ENCODE data around the gene KLF5. TPM values are rescaled to one million over a fixed set of nuclear protein-coding genes. Genes with fewer than 3 reads are reported as not detected.

Gene KLF5
- total and polyA plus RNA-seq, 10 of the 15 experiments (the other 5 are each of a cell fraction or from before 2014, with no cell fraction given) = 0.43 to 5.2 (median 1.0) TPM

- Histone ChIP-seq H3K27me3 (replicated peaks in 1 of 2; ENCODE audit: control insufficient read depth in 2 of 2, insufficient read depth in 2 of 2, low read length in 1 of 2) (no peaks in the 10 kb centered on the region), H3K4me1 (ENCODE audit: control insufficient read depth, insufficient read depth, low read length) (peaks cover 3% of the 10 kb centered on the region; the same call in 1 of the 2 replicates), H3K4me3 (no peak overlapping the region), H3K9ac (ENCODE audit: control insufficient read depth, insufficient read depth, low read length) (no peak overlapping the region), H4K20me1 (ENCODE audit: control insufficient read depth, insufficient read depth) (no peaks in the 10 kb centered on the region), H3K36me3 (ENCODE audit: control insufficient read depth in 2 of 2, insufficient read depth in 2 of 2, low read length in 1 of 2) (no peaks in the 10 kb centered on the region), H3K4me2 (ENCODE audit: control insufficient read depth, insufficient read depth) (no peak overlapping the region), H3K9me3 (replicated peaks; ENCODE audit: control insufficient read depth, insufficient read depth, low read length) (no peaks in the 10 kb centered on the region), H2AFZ (ENCODE audit: control insufficient read depth, low read depth, low read length) (no peak overlapping the region), H3K79me2 (ENCODE audit: control insufficient read depth, insufficient read depth, low read length) (no peaks in the 10 kb centered on the region), H3K27ac (ENCODE audit: control insufficient read depth, insufficient read depth) (no peak overlapping the region)
- intact Hi-C loops (cut with micrococcal nuclease; ENCODE audit: unreplicated experiment) = no loop called here
- FAIRE-seq (no peak), DNase-seq (ENCODE audit: low read depth, low spot score) (no peak), ATAC-seq (no peak)
- ChIA-PET CTCF (interaction anchor here (0.5 kb wide), 1 partner anchor 422 kb away, joined by 4 read pairs; no protein-coding TSS in a partner anchor), RAD21 (ENCODE audit: unreplicated experiment) (no interaction called here), POLR2A (no interaction called here), SMC1A (ENCODE audit: uncharacterized antibody, unreplicated experiment) (interaction anchor here (1.1 kb wide), 1 partner anchor 12 kb away, joined by 4 read pairs; no protein-coding TSS in a partner anchor)
- in situ Hi-C loops (cut with MboI) = no loop called here
- WGBS (ENCODE audit: insufficient coverage, insufficient replicate concordance, low lambda C conversion rate, missing lambda C conversion rate) = 96% methylated on average over 18 of the region's 18 CpGs
- no TSS peak for BruUV-seq (replicated peaks)
- TF ChIP-seq MTA3 (IDR thresholded peaks at IDR 0.05; ENCODE audit: borderline replicate concordance, low read length) (no peak), SREBF1 (IDR thresholded peaks at IDR 0.05; ENCODE audit: low read length) (no peak), IRF3 (IDR thresholded peaks at IDR 0.05) (no peak), CEBPZ (IDR thresholded peaks at IDR 0.05; ENCODE audit: low read depth, low read length) (no peak), SUZ12 (IDR thresholded peaks at IDR 0.05; ENCODE audit: unreplicated experiment) (no peak), GATAD2B (conservative IDR thresholded peaks at IDR 0.05; ENCODE audit: low read depth) (no peak)
Observed at GRCh38 chr13:73075546-73075945, 16.7 kb downstream of the KLF5 start.

Data from GM12878 (cell line).